ENCODE data around the gene RAB3GAP1. TPM values are rescaled to one million over a fixed set of nuclear protein-coding genes. Genes with fewer than 3 reads are reported as not detected.

The RAB3GAP1 gene
- total and polyA plus RNA-seq, 3 donors from 2014 or later = 39.9 to 45.9 (median 40.5) TPM

DNA sequence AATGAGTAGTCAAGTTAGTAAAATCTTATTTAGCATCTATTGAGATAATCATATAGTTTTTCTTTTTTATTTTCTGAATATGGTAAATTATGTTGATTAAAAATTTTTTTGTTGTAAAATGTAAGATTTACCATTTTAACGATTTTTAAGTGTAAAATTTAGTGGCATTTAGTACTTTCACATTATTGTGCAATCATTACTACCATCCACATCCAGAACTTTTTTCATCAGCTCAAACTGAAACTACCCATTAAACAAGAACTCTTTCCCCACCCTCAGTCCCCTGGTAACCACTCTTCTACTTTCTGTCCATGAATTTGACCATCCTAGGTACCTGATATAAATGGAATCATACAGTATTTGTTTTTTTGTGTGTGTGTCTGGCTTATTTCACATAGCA is 11.1 kb downstream of the RAB3GAP1 start:
- H3K27me3 ChIP-seq = no peaks in the 10 kb centered on the region
- no peaks in the 10 kb centered on the region for H3K4me1 ChIP-seq
- no peaks in the 10 kb centered on the region for H3K36me3 ChIP-seq (ENCODE audit: low read depth, missing control alignments)
- no peak overlapping the region for H3K27ac ChIP-seq
- no peak overlapping the region for H3K4me3 ChIP-seq
- DNase-seq = no peak
- TF ChIP-seq, protein P1, sequence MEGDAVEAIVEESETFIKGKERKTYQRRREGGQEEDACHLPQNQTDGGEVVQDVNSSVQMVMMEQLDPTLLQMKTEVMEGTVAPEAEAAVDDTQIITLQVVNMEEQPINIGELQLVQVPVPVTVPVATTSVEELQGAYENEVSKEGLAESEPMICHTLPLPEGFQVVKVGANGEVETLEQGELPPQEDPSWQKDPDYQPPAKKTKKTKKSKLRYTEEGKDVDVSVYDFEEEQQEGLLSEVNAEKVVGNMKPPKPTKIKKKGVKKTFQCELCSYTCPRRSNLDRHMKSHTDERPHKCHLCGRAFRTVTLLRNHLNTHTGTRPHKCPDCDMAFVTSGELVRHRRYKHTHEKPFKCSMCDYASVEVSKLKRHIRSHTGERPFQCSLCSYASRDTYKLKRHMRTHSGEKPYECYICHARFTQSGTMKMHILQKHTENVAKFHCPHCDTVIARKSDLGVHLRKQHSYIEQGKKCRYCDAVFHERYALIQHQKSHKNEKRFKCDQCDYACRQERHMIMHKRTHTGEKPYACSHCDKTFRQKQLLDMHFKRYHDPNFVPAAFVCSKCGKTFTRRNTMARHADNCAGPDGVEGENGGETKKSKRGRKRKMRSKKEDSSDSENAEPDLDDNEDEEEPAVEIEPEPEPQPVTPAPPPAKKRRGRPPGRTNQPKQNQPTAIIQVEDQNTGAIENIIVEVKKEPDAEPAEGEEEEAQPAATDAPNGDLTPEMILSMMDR (IDR thresholded peaks at IDR 0.05) = no peak
- TF ChIP-seq POLR2A (IDR thresholded peaks at IDR 0.05) = no peak
- intact Hi-C loops (cut with DNase I; ENCODE audit: low total_unique reads) = no loop called here
- 94% methylated on average over 1 of the region's 1 CpG for WGBS, 2 donors
- no peaks in the 10 kb centered on the region for H3K9me3 ChIP-seq

DNA sequence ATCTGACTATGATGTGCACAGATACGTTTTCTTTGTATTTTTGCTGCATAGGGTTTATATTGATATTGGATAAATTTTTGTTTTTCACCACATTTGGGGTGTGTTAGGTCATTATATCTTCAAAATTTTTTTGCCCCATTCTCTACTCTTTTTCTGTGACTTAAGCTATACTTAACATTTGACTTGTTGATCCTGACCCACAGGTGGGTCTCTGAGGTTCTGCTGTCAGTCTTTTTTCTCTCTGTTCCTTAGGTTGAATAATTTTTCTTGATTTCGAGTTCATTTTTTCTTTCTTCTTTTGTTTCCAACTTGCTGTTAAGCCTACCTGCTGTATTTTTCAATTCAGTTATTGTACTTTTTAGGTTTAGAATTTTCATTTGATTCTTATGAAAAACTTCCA is 12.1 kb downstream of the RAB3GAP1 start:
- no peaks in the 10 kb centered on the region for H3K9me3 ChIP-seq
- H3K27ac ChIP-seq = no peak overlapping the region
- intact Hi-C loops (cut with DNase I; ENCODE audit: low total_unique reads) = no loop called here
- H3K4me3 ChIP-seq = no peak overlapping the region
- no peaks in the 10 kb centered on the region for H3K36me3 ChIP-seq (ENCODE audit: low read depth, missing control alignments)
- no peak for TF ChIP-seq POLR2A (IDR thresholded peaks at IDR 0.05)
- TF ChIP-seq, protein P1 (IDR thresholded peaks at IDR 0.05) = no peak
- DNase-seq = no peak
- H3K4me1 ChIP-seq = no peaks in the 10 kb centered on the region
- no peaks in the 10 kb centered on the region for H3K27me3 ChIP-seq
- 94 to 96% methylated on average over 2 of the region's 2 CpGs for WGBS, 2 donors

DNA sequence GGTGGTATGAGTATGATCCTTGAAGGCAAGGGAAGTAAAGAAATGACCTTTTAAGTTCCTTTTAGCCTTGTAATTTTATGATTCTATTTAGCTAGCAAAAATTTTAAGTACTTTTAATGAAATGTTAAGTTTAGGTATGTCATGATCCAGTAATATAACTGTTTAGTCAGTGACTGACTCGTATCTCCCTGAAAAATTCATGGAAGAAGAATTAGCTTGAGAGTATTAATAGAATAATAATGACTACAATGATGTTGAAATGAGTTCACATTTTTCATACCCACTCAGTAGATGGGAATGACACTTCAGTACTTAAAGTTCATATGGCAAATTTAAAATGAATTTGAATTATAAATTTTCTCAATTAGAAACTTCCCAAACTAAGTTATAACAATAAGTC is 14.6 kb downstream of the RAB3GAP1 start:
- H3K27me3 ChIP-seq = no peaks in the 10 kb centered on the region
- no peaks in the 10 kb centered on the region for H3K4me1 ChIP-seq
- TF ChIP-seq POLR2A (IDR thresholded peaks at IDR 0.05) = no peak
- TF ChIP-seq, protein P1 (IDR thresholded peaks at IDR 0.05) = no peak
- no peak overlapping the region for H3K4me3 ChIP-seq
- no peaks in the 10 kb centered on the region for H3K36me3 ChIP-seq (ENCODE audit: low read depth, missing control alignments)
- no peaks in the 10 kb centered on the region for H3K9me3 ChIP-seq
- intact Hi-C loops (cut with DNase I; ENCODE audit: low total_unique reads) = no loop called here
- no peak for DNase-seq
- 87 to 91% methylated on average over 1 of the region's 1 CpG for WGBS, 2 donors
- no peak overlapping the region for H3K27ac ChIP-seq

DNA sequence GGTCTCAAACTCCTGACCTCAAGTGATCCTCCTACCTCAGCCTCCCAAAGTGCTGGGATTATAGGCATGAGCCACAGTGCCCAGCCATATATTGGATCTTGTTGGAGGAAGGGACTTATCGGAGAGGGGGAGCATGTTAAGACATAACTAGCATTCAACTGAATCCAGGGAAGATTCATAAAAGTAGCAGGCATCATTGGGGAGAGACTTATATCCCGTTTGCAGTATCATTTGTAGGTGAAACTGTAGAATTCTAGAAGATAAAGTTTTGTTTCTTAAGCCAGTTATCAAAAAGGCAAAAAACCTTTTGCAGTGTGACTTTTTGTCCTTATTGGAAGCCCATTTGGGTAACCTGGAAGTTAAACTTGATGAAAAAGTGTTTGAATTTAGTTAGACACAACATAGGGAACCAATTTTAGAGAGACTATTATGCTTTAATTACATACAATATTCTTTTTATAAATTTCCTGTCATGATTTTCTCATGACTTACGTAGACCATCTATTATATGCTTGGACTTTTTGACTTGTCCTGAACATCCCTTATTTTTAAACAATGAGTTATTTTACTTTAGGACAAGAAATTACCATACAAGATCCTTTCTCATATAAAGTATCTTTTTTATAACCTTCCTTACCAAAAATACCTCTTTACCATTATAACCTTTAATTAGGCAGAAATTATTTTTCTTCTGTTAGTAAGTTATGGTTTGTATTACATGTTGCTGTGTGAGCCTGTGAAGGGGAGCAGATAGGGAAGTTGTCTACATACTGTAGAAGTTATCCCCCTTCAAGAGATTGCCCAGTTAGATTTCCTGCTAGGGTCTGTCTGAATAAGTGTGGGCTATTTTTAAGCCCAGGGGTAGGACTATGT is 20.3 kb downstream of the RAB3GAP1 start:
- intact Hi-C loops (cut with DNase I; ENCODE audit: low total_unique reads) = no loop called here
- Histone ChIP-seq H3K36me3 (ENCODE audit: low read depth, missing control alignments) (no peaks in the 10 kb centered on the region), H3K4me3 (no peak overlapping the region), H3K4me1 (no peaks in the 10 kb centered on the region), H3K27me3 (no peaks in the 10 kb centered on the region), H3K9me3 (no peaks in the 10 kb centered on the region), H3K27ac (no peak overlapping the region)
- 94 to 96% methylated on average over 3 of the region's 3 CpGs for WGBS, 2 donors
- no peak for DNase-seq
- no peak for TF ChIP-seq POLR2A (IDR thresholded peaks at IDR 0.05)
- TF ChIP-seq, protein P1 (IDR thresholded peaks at IDR 0.05) = no peak

DNA sequence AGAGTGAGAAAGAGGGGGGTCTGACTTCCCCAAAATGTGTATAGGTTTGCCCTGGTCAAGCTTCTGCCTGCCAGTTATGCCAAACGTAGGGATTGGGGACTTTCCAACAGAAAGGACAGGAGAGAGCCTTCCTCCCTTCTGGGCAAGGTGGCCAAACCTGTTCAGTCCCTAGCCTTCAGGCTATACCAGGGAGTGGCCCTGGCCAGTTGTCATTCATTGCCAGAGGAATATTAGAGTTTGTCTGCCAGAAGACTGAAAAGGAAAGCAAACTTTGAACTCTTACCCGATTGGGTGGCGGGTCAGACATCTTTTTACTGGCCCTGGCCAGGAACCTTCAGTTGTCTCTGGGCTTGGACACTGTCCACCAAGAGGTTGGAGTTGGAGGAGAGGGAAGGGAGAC is 22.1 kb downstream of the RAB3GAP1 start:
- no peaks in the 10 kb centered on the region for H3K27me3 ChIP-seq
- TF ChIP-seq, protein P1 (IDR thresholded peaks at IDR 0.05) = no peak
- no peak overlapping the region for H3K27ac ChIP-seq
- 94% methylated on average over 3 of the region's 3 CpGs for WGBS, 2 donors
- no peaks in the 10 kb centered on the region for H3K36me3 ChIP-seq (ENCODE audit: low read depth, missing control alignments)
- no peaks in the 10 kb centered on the region for H3K9me3 ChIP-seq
- H3K4me3 ChIP-seq = no peak overlapping the region
- intact Hi-C loops (cut with DNase I; ENCODE audit: low total_unique reads) = no loop called here
- DNase-seq = no peak
- no peaks in the 10 kb centered on the region for H3K4me1 ChIP-seq

All from testis (tissue), 3 donors.